Measurements from ENCODE around the gene CFAP299.

Gene CFAP299

GRCh38 chr4:80963051-80963450 lies 627.5 kb downstream of the CFAP299 start:
- no peak overlapping the region for H3K4me3 Mint-ChIP-seq
- no peaks in the 10 kb centered on the region for H3K27me3 Mint-ChIP-seq (ENCODE audit: low read depth)
- no peaks in the 10 kb centered on the region for H3K9me3 Mint-ChIP-seq
- DNase-seq (ENCODE audit: low spot score): no peak
- no peaks in the 10 kb centered on the region for H3K36me3 Mint-ChIP-seq (ENCODE audit: low read depth)
- H3K4me1 Mint-ChIP-seq (ENCODE audit: low read depth): no peaks in the 10 kb centered on the region
- no peak overlapping the region for H3K27ac Mint-ChIP-seq

- no peak for DNase-seq (ENCODE audit: low spot score)
- Mint-ChIP-seq H3K4me1 (ENCODE audit: low read depth) (no peaks in the 10 kb centered on the region), H3K27me3 (ENCODE audit: low read depth) (no peaks in the 10 kb centered on the region), H3K27ac (no peak overlapping the region), H3K4me3 (no peak overlapping the region), H3K9me3 (no peaks in the 10 kb centered on the region), H3K36me3 (ENCODE audit: low read depth) (no peaks in the 10 kb centered on the region)
Observed at GRCh38 chr4:80967346-80967745, 631.8 kb downstream of the CFAP299 start.

GRCh38 chr4:80980239-80980638 lies 644.7 kb downstream of the CFAP299 start:
- no peak for DNase-seq (ENCODE audit: low spot score)
- no peaks in the 10 kb centered on the region for H3K36me3 Mint-ChIP-seq (ENCODE audit: low read depth)
- H3K4me1 Mint-ChIP-seq (ENCODE audit: low read depth): no peaks in the 10 kb centered on the region
- H3K27ac Mint-ChIP-seq: no peak overlapping the region
- H3K27me3 Mint-ChIP-seq (ENCODE audit: low read depth): no peaks in the 10 kb centered on the region
- H3K4me3 Mint-ChIP-seq: no peak overlapping the region
- H3K9me3 Mint-ChIP-seq: no peaks in the 10 kb centered on the region

GRCh38 chr4:80986011-80986410 lies 650.5 kb downstream of the CFAP299 start:
- H3K4me1 Mint-ChIP-seq (ENCODE audit: low read depth): no peaks in the 10 kb centered on the region

GRCh38 chr4:80989921-80990544 lies 654.5 kb downstream of the CFAP299 start:
- H3K36me3 Mint-ChIP-seq (ENCODE audit: low read depth): no peaks in the 10 kb centered on the region
- H3K4me1 Mint-ChIP-seq (ENCODE audit: low read depth): no peaks in the 10 kb centered on the region
- H3K27ac Mint-ChIP-seq: no peak overlapping the region
- H3K27me3 Mint-ChIP-seq (ENCODE audit: low read depth): peaks cover 4% of the 10 kb centered on the region
- DNase-seq (ENCODE audit: low spot score): no peak
- H3K9me3 Mint-ChIP-seq: no peaks in the 10 kb centered on the region
- H3K4me3 Mint-ChIP-seq: no peak overlapping the region

More at GRCh38 chr4:80986011-80986410, 650.5 kb downstream of the CFAP299 start:
- no peak overlapping the region for H3K4me3 Mint-ChIP-seq
- peaks cover 4% of the 10 kb centered on the region for H3K27me3 Mint-ChIP-seq (ENCODE audit: low read depth)
- H3K27ac Mint-ChIP-seq: no peak overlapping the region
- no peaks in the 10 kb centered on the region for H3K9me3 Mint-ChIP-seq
- no peak for DNase-seq (ENCODE audit: low spot score)
- H3K36me3 Mint-ChIP-seq (ENCODE audit: low read depth): no peaks in the 10 kb centered on the region

GRCh38 chr4:80990851-80991250 lies 655.3 kb downstream of the CFAP299 start:
- no peak overlapping the region for H3K27ac Mint-ChIP-seq
- no peaks in the 10 kb centered on the region for H3K36me3 Mint-ChIP-seq (ENCODE audit: low read depth)
- DNase-seq (ENCODE audit: low spot score): no peak
- peaks cover 4% of the 10 kb centered on the region for H3K27me3 Mint-ChIP-seq (ENCODE audit: low read depth)
- no peaks in the 10 kb centered on the region for H3K9me3 Mint-ChIP-seq
- H3K4me3 Mint-ChIP-seq: no peak overlapping the region
- H3K4me1 Mint-ChIP-seq (ENCODE audit: low read depth): no peaks in the 10 kb centered on the region

- Mint-ChIP-seq H3K36me3 (ENCODE audit: low read depth) (no peaks in the 10 kb centered on the region), H3K9me3 (no peaks in the 10 kb centered on the region), H3K27me3 (ENCODE audit: low read depth) (no peaks in the 10 kb centered on the region), H3K4me3 (no peak overlapping the region), H3K27ac (no peak overlapping the region), H3K4me1 (ENCODE audit: low read depth) (no peaks in the 10 kb centered on the region)
- no peak for DNase-seq (ENCODE audit: low spot score)
Observed at GRCh38 chr4:80999943-81000342, 664.4 kb downstream of the CFAP299 start.

- DNase-seq (ENCODE audit: low spot score): no peak
- Mint-ChIP-seq H3K4me3 (no peak overlapping the region), H3K27me3 (ENCODE audit: low read depth) (no peaks in the 10 kb centered on the region), H3K27ac (no peak overlapping the region), H3K9me3 (no peaks in the 10 kb centered on the region), H3K4me1 (ENCODE audit: low read depth) (no peaks in the 10 kb centered on the region), H3K36me3 (ENCODE audit: low read depth) (no peaks in the 10 kb centered on the region)
Observed at GRCh38 chr4:81003597-81004111, 668.1 kb downstream of the CFAP299 start.

GRCh38 chr4:81007417-81007816 lies 671.9 kb downstream of the CFAP299 start:
- DNase-seq (ENCODE audit: low spot score): no peak
- H3K4me1 Mint-ChIP-seq (ENCODE audit: low read depth): no peaks in the 10 kb centered on the region
- H3K36me3 Mint-ChIP-seq (ENCODE audit: low read depth): no peaks in the 10 kb centered on the region
- H3K9me3 Mint-ChIP-seq: no peaks in the 10 kb centered on the region
- no peak overlapping the region for H3K27ac Mint-ChIP-seq
- H3K4me3 Mint-ChIP-seq: no peak overlapping the region
- H3K27me3 Mint-ChIP-seq (ENCODE audit: low read depth): no peaks in the 10 kb centered on the region

All from T-helper 2 cell treated with Interferon-gamma antibody and Interleukin-4, amounts not matched to agents 5 μg/mL and 100 μg/mL, for 36 hours (primary cell).